Suppressor macrophage (primary cell): ENCODE data around the gene SCTR.
"Not testable (repeated sequence)": the region's sequence is repeated elsewhere in the genome, so short reads cannot be mapped to it uniquely, and the experiment has no call there.

Experiments used
- DNase-seq, 4 experiments: peaks; one replicate each; pipeline ENCODE4 v3.0.0-alpha.2; 2020 to 2022

SCTR gene

GRCh38 chr2:119405151-119405550 lies 119.1 kb downstream of the SCTR start:
- no peak for DNase-seq

GRCh38 chr2:119403618-119404017 lies 120.7 kb downstream of the SCTR start:
- not testable (repeated sequence) for DNase-seq

GRCh38 chr2:119402645-119403560 lies 121.4 kb downstream of the SCTR start:
- DNase-seq, result peak in 2 of 4 experiments; percentile 23 to 48

- no peak for DNase-seq
Observed at GRCh38 chr2:119402106-119402505, 122.2 kb downstream of the SCTR start.

- DNase-seq, result no peak
Observed at GRCh38 chr2:119397196-119397595, 127.1 kb downstream of the SCTR start.

- peak in 2 of 4 experiments; percentile 26 to 37 for DNase-seq
Observed at GRCh38 chr2:119393971-119394748, 130.1 kb downstream of the SCTR start.
